Smooth muscle cell (in vitro differentiated cells): ENCODE results near the gene LASP1NB. TPM values are rescaled to one million over a fixed set of nuclear protein-coding genes. Genes with fewer than 3 reads are reported as not detected.
"Not testable (repeated sequence)": the region's sequence is repeated elsewhere in the genome, so short reads cannot be mapped to it uniquely, and the experiment has no call there.

Experiments used
- DNase-seq: peaks from one replicate; lab custom pipeline; 2025; ENCODE audit not compliant: unreplicated experiment; lab: John Stamatoyannopoulos, UW
- H2AFZ ChIP-seq: fragments of 200-600 bp; sonication (generic); 2 replicates; pipeline ENCODE4 v1.6.0; 2016; ENCODE audit warnings: antibody characterized with exemption, low read depth, mild to moderate bottlenecking
- H3F3A ChIP-seq: fragments of 200-600 bp; sonication (generic); 2 replicates; pipeline ENCODE4 v1.6.0; 2017; ENCODE audit warnings: antibody characterized with exemption, low read depth
- H3K27ac ChIP-seq: fragments of 200-600 bp; sonication (generic); 2 replicates; pipeline ENCODE4 v1.5.1; 2016; ENCODE audit warnings: low read depth, mild to moderate bottlenecking
- H3K27me3 ChIP-seq: fragments of 200-600 bp; sonication (generic); 2 replicates; pipeline ENCODE4 v1.6.1; 2016; ENCODE audit warnings: low read depth, mild to moderate bottlenecking
- H3K36me3 ChIP-seq: fragments of 200-600 bp; sonication (generic); 2 replicates; pipeline ENCODE4 v1.5.1; 2016; ENCODE audit warnings: low read depth
- H3K4me1 ChIP-seq: fragments of 200-600 bp; sonication (generic); 2 replicates; pipeline ENCODE4 v1.5.1; 2016; ENCODE audit warnings: low read depth
- H3K4me2 ChIP-seq: fragments of 200-600 bp; sonication (generic); 2 replicates; pipeline ENCODE4 v1.6.0; 2016; ENCODE audit warnings: mild to moderate bottlenecking
- H3K4me3 ChIP-seq: fragments of 200-600 bp; sonication (generic); 2 replicates; pipeline ENCODE4 v1.5.1; 2016; ENCODE audit warnings: mild to moderate bottlenecking
- H3K79me2 ChIP-seq: fragments of 200-600 bp; sonication (generic); 2 replicates; pipeline ENCODE4 v1.6.0; 2016; ENCODE audit warnings: low read depth, mild to moderate bottlenecking
- H3K9ac ChIP-seq: fragments of 200-600 bp; sonication (generic); 2 replicates; pipeline ENCODE4 v1.6.0; 2016; ENCODE audit warnings: low read depth
- H3K9me3 ChIP-seq: fragments of 200-600 bp; sonication (generic); replicated peaks from 2 replicates; pipeline ENCODE4 v1.5.1; 2016; ENCODE audit warnings: low read depth
- H4K20me1 ChIP-seq: fragments of 200-600 bp; sonication (generic); 2 replicates; pipeline ENCODE4 v1.6.0; 2016; ENCODE audit warnings: low read depth
- CTCF ChIP-seq: fragments of 200-600 bp; sonication (generic); IDR thresholded peaks from 2 replicates; pipeline ENCODE4 v1.5.1; 2017; ENCODE audit warnings: borderline replicate concordance, mild to moderate bottlenecking, antibody characterized with exemption; ENCODE audit not compliant: insufficient read depth, poor library complexity, severe bottlenecking
- whole genome bisulfite sequencing: methylation state at CpG from one replicate; pipeline ENCODE4 v1.1.7; 2016; ENCODE audit warnings: low lambda C conversion rate; 5-methylcytosine and 5-hydroxymethylcytosine counted together
- microRNA-seq: library from miRNA; unstranded; fragments of <30 nt; microRNA quantifications from one replicate; pipeline ENCODE4, GENCODE V29; 2016; ENCODE audit warnings: borderline number of aligned reads
- polyA plus RNA-seq: library from polyadenylated mRNA; unstranded; fragments of >200 nt; fragmentation: Nextera tagmentation; extraction: Ambion mirVana; gene quantifications from 2 replicates; pipeline ENCODE4 v1.2.1, GENCODE V29; 2016
- small RNA-seq: library from RNA; depleted of rRNA; stranded (forward); fragments of <200 nt; gene quantifications from one replicate; pipeline ENCODE3, GENCODE V24; 2014
- total RNA-seq: library from RNA; depleted of rRNA; stranded (reverse); fragments of >200 nt; gene quantifications from 2 replicates; pipeline ENCODE4 v1.2.3, GENCODE V29; 2014

LASP1NB gene

DNA sequence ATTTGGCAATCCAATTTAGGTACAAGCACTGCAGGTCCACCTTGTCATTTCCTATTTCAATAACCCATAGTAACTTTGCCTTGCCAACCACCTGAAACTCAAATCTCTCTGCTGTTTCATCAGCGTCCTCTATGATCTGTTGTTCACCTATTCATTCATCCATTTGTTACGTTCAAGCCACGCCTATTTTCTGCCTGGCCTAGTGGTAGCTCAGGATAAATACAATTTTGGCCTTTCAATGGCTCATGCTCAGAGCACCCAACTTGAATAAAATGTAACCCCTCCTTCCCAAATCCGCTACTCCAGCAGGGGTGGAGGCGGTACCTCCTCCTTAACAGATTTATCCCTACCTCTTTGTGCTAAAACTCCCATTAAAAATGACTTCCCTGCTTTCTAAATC is 45.4 kb downstream of the LASP1NB start:
- H3K4me1 ChIP-seq, result no peaks in the 10 kb centered on the region
- H4K20me1 ChIP-seq, result no peaks in the 10 kb centered on the region
- no peak overlapping the region for H3K4me3 ChIP-seq
- 86% methylated on average over 5 of the region's 5 CpGs for WGBS
- H3F3A ChIP-seq, result no peaks in the 10 kb centered on the region
- TF ChIP-seq CTCF, result no peak
- no peaks in the 10 kb centered on the region for H3K9me3 ChIP-seq
- no peak overlapping the region for H3K27ac ChIP-seq
- no peaks in the 10 kb centered on the region for H3K36me3 ChIP-seq
- DNase-seq, result no peak
- no peak overlapping the region for H3K4me2 ChIP-seq
- no peak overlapping the region for H3K9ac ChIP-seq
- no peaks in the 10 kb centered on the region for H3K79me2 ChIP-seq
- no peaks in the 10 kb centered on the region for H3K27me3 ChIP-seq
- H2AFZ ChIP-seq, result no peak overlapping the region

- H3K27me3 ChIP-seq, H2AFZ ChIP-seq, H4K20me1 ChIP-seq, H3K4me2 ChIP-seq, DNase-seq, H3K36me3 ChIP-seq, H3K4me3 ChIP-seq, H3K79me2 ChIP-seq, H3K9ac ChIP-seq, H3K27ac ChIP-seq, H3F3A ChIP-seq, H3K9me3 ChIP-seq, H3K4me1 ChIP-seq: not testable (repeated sequence)
- WGBS, result 73% methylated on average over 6 of the region's 6 CpGs
Observed at GRCh38 chr17:38976187-38976551, 50.8 kb downstream of the LASP1NB start.

- no peak for TF ChIP-seq CTCF
- Histone ChIP-seq H3K4me2 (no peak overlapping the region), H3K4me3 (no peak overlapping the region), H3K79me2 (no peaks in the 10 kb centered on the region), H3F3A (peaks cover 5% of the 10 kb centered on the region), H3K4me1 (no peaks in the 10 kb centered on the region), H3K9me3 (no peaks in the 10 kb centered on the region), H4K20me1 (no peaks in the 10 kb centered on the region), H3K9ac (no peak overlapping the region), H2AFZ (no peak overlapping the region), H3K27me3 (no peaks in the 10 kb centered on the region), H3K27ac (no peak overlapping the region), H3K36me3 (no peaks in the 10 kb centered on the region)
- no peak for DNase-seq
- 97% methylated on average over 4 of the region's 4 CpGs for WGBS
Observed at GRCh38 chr17:38978180-38978579, 52.8 kb downstream of the LASP1NB start.

Small RNAs within 50 kb of the gene (microRNA-seq; reads per million reads assigned to microRNA genes)
- not detected for gene MIR6779

Small RNAs within 50 kb of the gene (small RNA-seq; reads per million reads assigned to genes)
- 0.08 reads per million for gene MIR6779

Other genes starting within 250 kb of the LASP1NB start
- 11.2 and 12.4 TPM in 2 replicates for gene MLLT6, start 220.3 kb upstream of the LASP1NB start, total RNA-seq
- 4.6 and 8.1 TPM in 2 replicates for gene MLLT6, start 220.3 kb upstream of the LASP1NB start, polyA plus RNA-seq
- 0.54 and 1.3 TPM in 2 replicates for gene CISD3, start 195.3 kb upstream of the LASP1NB start, total RNA-seq
- gene CISD3, start 195.3 kb upstream of the LASP1NB start, polyA plus RNA-seq, result 15.1 and 18.1 TPM in 2 replicates
- 4.7 and 11.6 TPM in 2 replicates for gene PCGF2, start 177.3 kb upstream of the LASP1NB start, total RNA-seq
- gene PCGF2, start 177.3 kb upstream of the LASP1NB start, polyA plus RNA-seq, result 6.1 and 11.2 TPM in 2 replicates
- 265 and 312 TPM in 2 replicates for gene PSMB3, start 172.9 kb upstream of the LASP1NB start, total RNA-seq
- gene PSMB3, start 172.9 kb upstream of the LASP1NB start, polyA plus RNA-seq, result 346 and 358 TPM in 2 replicates
- gene PIP4K2B, start 126.1 kb upstream of the LASP1NB start, total RNA-seq, result 31.9 and 46.5 TPM in 2 replicates
- gene PIP4K2B, start 126.1 kb upstream of the LASP1NB start, polyA plus RNA-seq, result 11.1 and 13.7 TPM in 2 replicates
- gene CWC25, start 100.3 kb upstream of the LASP1NB start, total RNA-seq, result 9.2 and 26.0 TPM in 2 replicates
- 11.0 and 17.2 TPM in 2 replicates for gene CWC25, start 100.3 kb upstream of the LASP1NB start, polyA plus RNA-seq
- gene RPL23, start 71.9 kb upstream of the LASP1NB start, total RNA-seq, result 1,675 and 1,715 TPM in 2 replicates
- gene RPL23, start 71.9 kb upstream of the LASP1NB start, polyA plus RNA-seq, result 435 and 499 TPM in 2 replicates
- 108 and 133 TPM in 2 replicates for gene LASP1, start 55.6 kb upstream of the LASP1NB start, total RNA-seq
- gene LASP1, start 55.6 kb upstream of the LASP1NB start, polyA plus RNA-seq, result 120 and 130 TPM in 2 replicates
- not detected in 2 replicates for gene FBXO47, start 41.8 kb downstream of the LASP1NB start, total RNA-seq
- gene FBXO47, start 41.8 kb downstream of the LASP1NB start, polyA plus RNA-seq, result not detected in 2 replicates
- 11.3 and 17.4 TPM in 2 replicates for gene PLXDC1, start 226.0 kb downstream of the LASP1NB start, total RNA-seq
- gene PLXDC1, start 226.0 kb downstream of the LASP1NB start, polyA plus RNA-seq, result 16.0 and 18.5 TPM in 2 replicates
- not detected in 2 replicates for gene ARL5C, start 240.5 kb downstream of the LASP1NB start, total RNA-seq
- 0.38 TPM in 1 of 2 replicates, not detected in the other for gene ARL5C, start 240.5 kb downstream of the LASP1NB start, polyA plus RNA-seq